Panc1 (cell line): ENCODE measurements around the gene KATNA1.

Experiments used
- POLR2AphosphoS5 ChIP-seq: IDR thresholded peaks from 2 replicates; pipeline ENCODE4 v1.6.1; 2012; ENCODE audit warnings: mild to moderate bottlenecking, low read depth, low read length, moderate library complexity
- SIN3A ChIP-seq: IDR thresholded peaks from 2 replicates; pipeline ENCODE4 v1.6.1; 2012; ENCODE audit warnings: low read depth, mild to moderate bottlenecking, low read length, moderate library complexity, borderline replicate concordance; ENCODE audit not compliant: insufficient read depth
- TF ChIP-seq, protein P1 (sequence below), 2 experiments: IDR thresholded peaks; 2 replicates each; pipeline ENCODE4 v1.6.1; 2011 to 2012; ENCODE audit warnings: low read depth in 2 of 2, control low read depth in 1 of 2, low read length in 1 of 2, mild to moderate bottlenecking in 1 of 2, moderate library complexity in 1 of 2; ENCODE audit not compliant: insufficient read depth in 1 of 2
- TF ChIP-seq, protein P2 (sequence below): fragments of 450-650 bp; IDR thresholded peaks from 2 replicates; pipeline ENCODE4 v1.5.1; 2017; ENCODE audit warnings: mild to moderate bottlenecking

DNA sequence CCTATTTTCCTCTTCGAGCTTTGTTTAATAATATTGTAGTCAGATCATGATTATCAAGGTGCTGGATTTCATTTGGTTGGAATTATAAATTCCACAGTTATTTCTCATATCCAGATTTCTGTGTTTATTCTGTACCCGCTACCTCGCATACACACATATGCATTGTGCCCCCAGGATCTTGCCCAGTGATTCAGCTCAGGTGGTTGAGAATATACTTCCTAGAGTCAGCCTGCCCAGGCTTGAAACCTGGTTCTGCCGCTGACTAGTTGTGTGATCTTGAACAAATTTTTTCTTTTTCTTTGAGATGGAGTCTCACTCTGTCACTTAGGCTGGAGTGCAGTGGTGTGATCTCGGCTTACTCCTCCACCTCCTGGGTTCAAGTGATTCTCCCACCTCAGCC lies 67.6 kb downstream of the KATNA1 start:
- TF ChIP-seq, protein P1, sequence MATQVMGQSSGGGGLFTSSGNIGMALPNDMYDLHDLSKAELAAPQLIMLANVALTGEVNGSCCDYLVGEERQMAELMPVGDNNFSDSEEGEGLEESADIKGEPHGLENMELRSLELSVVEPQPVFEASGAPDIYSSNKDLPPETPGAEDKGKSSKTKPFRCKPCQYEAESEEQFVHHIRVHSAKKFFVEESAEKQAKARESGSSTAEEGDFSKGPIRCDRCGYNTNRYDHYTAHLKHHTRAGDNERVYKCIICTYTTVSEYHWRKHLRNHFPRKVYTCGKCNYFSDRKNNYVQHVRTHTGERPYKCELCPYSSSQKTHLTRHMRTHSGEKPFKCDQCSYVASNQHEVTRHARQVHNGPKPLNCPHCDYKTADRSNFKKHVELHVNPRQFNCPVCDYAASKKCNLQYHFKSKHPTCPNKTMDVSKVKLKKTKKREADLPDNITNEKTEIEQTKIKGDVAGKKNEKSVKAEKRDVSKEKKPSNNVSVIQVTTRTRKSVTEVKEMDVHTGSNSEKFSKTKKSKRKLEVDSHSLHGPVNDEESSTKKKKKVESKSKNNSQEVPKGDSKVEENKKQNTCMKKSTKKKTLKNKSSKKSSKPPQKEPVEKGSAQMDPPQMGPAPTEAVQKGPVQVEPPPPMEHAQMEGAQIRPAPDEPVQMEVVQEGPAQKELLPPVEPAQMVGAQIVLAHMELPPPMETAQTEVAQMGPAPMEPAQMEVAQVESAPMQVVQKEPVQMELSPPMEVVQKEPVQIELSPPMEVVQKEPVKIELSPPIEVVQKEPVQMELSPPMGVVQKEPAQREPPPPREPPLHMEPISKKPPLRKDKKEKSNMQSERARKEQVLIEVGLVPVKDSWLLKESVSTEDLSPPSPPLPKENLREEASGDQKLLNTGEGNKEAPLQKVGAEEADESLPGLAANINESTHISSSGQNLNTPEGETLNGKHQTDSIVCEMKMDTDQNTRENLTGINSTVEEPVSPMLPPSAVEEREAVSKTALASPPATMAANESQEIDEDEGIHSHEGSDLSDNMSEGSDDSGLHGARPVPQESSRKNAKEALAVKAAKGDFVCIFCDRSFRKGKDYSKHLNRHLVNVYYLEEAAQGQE (IDR thresholded peaks at IDR 0.05; ENCODE audit: insufficient read depth in 1 of 2, low read depth in 2 of 2, low read length in 1 of 2): no peak
- TF ChIP-seq, protein P2, sequence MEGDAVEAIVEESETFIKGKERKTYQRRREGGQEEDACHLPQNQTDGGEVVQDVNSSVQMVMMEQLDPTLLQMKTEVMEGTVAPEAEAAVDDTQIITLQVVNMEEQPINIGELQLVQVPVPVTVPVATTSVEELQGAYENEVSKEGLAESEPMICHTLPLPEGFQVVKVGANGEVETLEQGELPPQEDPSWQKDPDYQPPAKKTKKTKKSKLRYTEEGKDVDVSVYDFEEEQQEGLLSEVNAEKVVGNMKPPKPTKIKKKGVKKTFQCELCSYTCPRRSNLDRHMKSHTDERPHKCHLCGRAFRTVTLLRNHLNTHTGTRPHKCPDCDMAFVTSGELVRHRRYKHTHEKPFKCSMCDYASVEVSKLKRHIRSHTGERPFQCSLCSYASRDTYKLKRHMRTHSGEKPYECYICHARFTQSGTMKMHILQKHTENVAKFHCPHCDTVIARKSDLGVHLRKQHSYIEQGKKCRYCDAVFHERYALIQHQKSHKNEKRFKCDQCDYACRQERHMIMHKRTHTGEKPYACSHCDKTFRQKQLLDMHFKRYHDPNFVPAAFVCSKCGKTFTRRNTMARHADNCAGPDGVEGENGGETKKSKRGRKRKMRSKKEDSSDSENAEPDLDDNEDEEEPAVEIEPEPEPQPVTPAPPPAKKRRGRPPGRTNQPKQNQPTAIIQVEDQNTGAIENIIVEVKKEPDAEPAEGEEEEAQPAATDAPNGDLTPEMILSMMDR: no peak
- TF ChIP-seq SIN3A (no peak), POLR2AphosphoS5 (no peak)
